ENCODE data around the gene COMMD10. TPM values are rescaled to one million over a fixed set of nuclear protein-coding genes. Genes with fewer than 3 reads are reported as not detected.

The COMMD10 gene
- total and polyA plus RNA-seq, 4 donors: 17.2 to 66.0 (median 24.7) TPM

- TF ChIP-seq, protein P1, sequence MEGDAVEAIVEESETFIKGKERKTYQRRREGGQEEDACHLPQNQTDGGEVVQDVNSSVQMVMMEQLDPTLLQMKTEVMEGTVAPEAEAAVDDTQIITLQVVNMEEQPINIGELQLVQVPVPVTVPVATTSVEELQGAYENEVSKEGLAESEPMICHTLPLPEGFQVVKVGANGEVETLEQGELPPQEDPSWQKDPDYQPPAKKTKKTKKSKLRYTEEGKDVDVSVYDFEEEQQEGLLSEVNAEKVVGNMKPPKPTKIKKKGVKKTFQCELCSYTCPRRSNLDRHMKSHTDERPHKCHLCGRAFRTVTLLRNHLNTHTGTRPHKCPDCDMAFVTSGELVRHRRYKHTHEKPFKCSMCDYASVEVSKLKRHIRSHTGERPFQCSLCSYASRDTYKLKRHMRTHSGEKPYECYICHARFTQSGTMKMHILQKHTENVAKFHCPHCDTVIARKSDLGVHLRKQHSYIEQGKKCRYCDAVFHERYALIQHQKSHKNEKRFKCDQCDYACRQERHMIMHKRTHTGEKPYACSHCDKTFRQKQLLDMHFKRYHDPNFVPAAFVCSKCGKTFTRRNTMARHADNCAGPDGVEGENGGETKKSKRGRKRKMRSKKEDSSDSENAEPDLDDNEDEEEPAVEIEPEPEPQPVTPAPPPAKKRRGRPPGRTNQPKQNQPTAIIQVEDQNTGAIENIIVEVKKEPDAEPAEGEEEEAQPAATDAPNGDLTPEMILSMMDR (IDR thresholded peaks at IDR 0.05; ENCODE audit: control extremely low read depth, extremely low read depth): peak; percentile 28
- H3K27me3 ChIP-seq (ENCODE audit: control insufficient read depth in 3 of 3, insufficient read depth in 3 of 3, low read length in 2 of 3): no peaks in the 10 kb centered on the region
- peaks cover 0 to 6% (median 0%) of the 10 kb centered on the region in 5 donors for H3K4me1 ChIP-seq (ENCODE audit: control insufficient read depth in 5 of 5, insufficient read depth in 5 of 5, low read length in 5 of 5)
- H3K36me3 ChIP-seq (ENCODE audit: control insufficient read depth in 4 of 4, insufficient read depth in 4 of 4, low read length in 4 of 4): no peaks in the 10 kb centered on the region
- DNase-seq (peak in 2 of 3 donors; percentile 87 to 88), ATAC-seq (ENCODE audit: insufficient read depth, low FRiP score) (no peak)
- no peak overlapping the region for H3K4me3 ChIP-seq
- 11 to 15% methylated on average over 4 of the region's 4 CpGs for WGBS, 2 donors
- no peak overlapping the region for H3K27ac ChIP-seq (ENCODE audit: low read depth in 1 of 2, low read length in 1 of 2)
- H3K9ac ChIP-seq (ENCODE audit: insufficient read depth in 1 of 2, low read length in 2 of 2): no peak overlapping the region
- no peaks in the 10 kb centered on the region for H3K9me3 ChIP-seq (ENCODE audit: control insufficient read depth in 4 of 4, insufficient read depth in 3 of 4, low read length in 3 of 4)
Observed at GRCh38 chr5:116137544-116138378, 52.9 kb downstream of the COMMD10 start.

GRCh38 chr5:116142495-116142894, 57.7 kb downstream of the COMMD10 start:
- no peaks in the 10 kb centered on the region for H3K9me3 ChIP-seq (ENCODE audit: control insufficient read depth in 4 of 4, insufficient read depth in 3 of 4, low read length in 3 of 4)
- H3K27me3 ChIP-seq (ENCODE audit: control insufficient read depth in 3 of 3, insufficient read depth in 3 of 3, low read length in 2 of 3): no peaks in the 10 kb centered on the region
- DNase-seq (no peak), ATAC-seq (ENCODE audit: insufficient read depth, low FRiP score) (no peak)
- H3K36me3 ChIP-seq (ENCODE audit: control insufficient read depth in 4 of 4, insufficient read depth in 4 of 4, low read length in 4 of 4): no peaks in the 10 kb centered on the region
- H3K4me3 ChIP-seq: no peak overlapping the region
- peaks cover 0 to 6% (median 0%) of the 10 kb centered on the region in 5 donors for H3K4me1 ChIP-seq (ENCODE audit: control insufficient read depth in 5 of 5, insufficient read depth in 5 of 5, low read length in 5 of 5)
- no peak overlapping the region for H3K27ac ChIP-seq (ENCODE audit: low read depth in 1 of 2, low read length in 1 of 2)
- WGBS, 2 donors: 96 to 97% methylated on average over 3 of the region's 3 CpGs
- TF ChIP-seq, protein P1 (IDR thresholded peaks at IDR 0.05; ENCODE audit: control extremely low read depth, extremely low read depth): no peak
- H3K9ac ChIP-seq (ENCODE audit: insufficient read depth in 1 of 2, low read length in 2 of 2): no peak overlapping the region

DNA sequence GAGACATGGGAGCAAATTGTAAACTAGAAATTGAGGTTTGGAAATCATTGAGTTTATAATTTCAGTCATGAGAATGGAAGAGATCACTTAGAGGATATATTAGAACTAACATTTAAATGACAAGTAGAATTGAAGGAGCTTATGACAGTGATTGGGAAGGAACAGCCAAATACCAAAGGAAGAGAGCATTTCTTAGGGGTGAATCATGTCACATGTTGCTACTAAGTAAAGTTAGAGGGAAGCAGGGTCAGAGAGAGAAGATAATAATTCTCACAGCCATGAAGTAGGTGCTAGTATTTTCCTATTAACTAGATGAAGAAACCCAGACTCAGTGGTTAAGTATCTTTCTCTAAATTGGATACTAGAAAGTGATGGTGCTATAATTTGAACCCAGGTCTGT, 59.3 kb downstream of the COMMD10 start:
- TF ChIP-seq, protein P1 (IDR thresholded peaks at IDR 0.05; ENCODE audit: control extremely low read depth, extremely low read depth): no peak
- H3K4me1 ChIP-seq (ENCODE audit: control insufficient read depth in 5 of 5, insufficient read depth in 5 of 5, low read length in 5 of 5): peaks cover 0 to 2% (median 0%) of the 10 kb centered on the region in 5 donors
- ATAC-seq (ENCODE audit: insufficient read depth, low FRiP score): no peak

More for the DNA sequence above, 59.3 kb downstream of the COMMD10 start:
- Histone ChIP-seq H3K27me3 (ENCODE audit: control insufficient read depth in 3 of 3, insufficient read depth in 3 of 3, low read length in 2 of 3) (no peaks in the 10 kb centered on the region), H3K9me3 (ENCODE audit: control insufficient read depth in 4 of 4, insufficient read depth in 3 of 4, low read length in 3 of 4) (no peaks in the 10 kb centered on the region), H3K9ac (ENCODE audit: insufficient read depth in 1 of 2, low read length in 2 of 2) (no peak overlapping the region), H3K4me3 (no peak overlapping the region), H3K27ac (ENCODE audit: low read depth in 1 of 2, low read length in 1 of 2) (no peak overlapping the region), H3K36me3 (ENCODE audit: control insufficient read depth in 4 of 4, insufficient read depth in 4 of 4, low read length in 4 of 4) (no peaks in the 10 kb centered on the region)
- DNase-seq: no peak
